Trophoblast cell (in vitro differentiated cells and primary cell): ENCODE data around the gene DUS3L.

ENCODE experiments used
- DNase-seq, 2 donors: peaks; one replicate each; pipeline ENCODE4 v3.0.0-alpha.2; 2016
- H2AFZ ChIP-seq: 2 replicates; pipeline ENCODE4 v1.6.1; 2013; ENCODE audit warnings: low read length, moderate library complexity, mild to moderate bottlenecking; ENCODE audit not compliant: insufficient read depth, poor library complexity
- H2AK5ac ChIP-seq: 2 replicates; pipeline ENCODE4 v1.6.1; 2013; ENCODE audit warnings: mild to moderate bottlenecking, low read length
- H2BK120ac ChIP-seq: 2 replicates; pipeline ENCODE4 v1.6.1; 2013; ENCODE audit warnings: low read length, mild to moderate bottlenecking, moderate library complexity; ENCODE audit not compliant: insufficient read depth, poor library complexity
- H2BK12ac ChIP-seq: 2 replicates; pipeline ENCODE4 v1.6.1; 2013; ENCODE audit warnings: mild to moderate bottlenecking, low read length, moderate library complexity
- H2BK5ac ChIP-seq: 2 replicates; pipeline ENCODE4 v1.6.1; 2013; ENCODE audit warnings: low read length, low read depth, moderate library complexity, mild to moderate bottlenecking; ENCODE audit not compliant: poor library complexity
- H3K14ac ChIP-seq: 2 replicates; pipeline ENCODE4 v1.6.1; 2013; ENCODE audit warnings: mild to moderate bottlenecking, low read length
- H3K18ac ChIP-seq: 2 replicates; pipeline ENCODE4 v1.6.1; 2013; ENCODE audit warnings: mild to moderate bottlenecking, low read length
- H3K23ac ChIP-seq: 2 replicates; pipeline ENCODE4 v1.6.1; 2013; ENCODE audit warnings: low read length
- H3K27ac ChIP-seq: 2 replicates; pipeline ENCODE4 v1.5.1; 2013; ENCODE audit warnings: low read depth, mild to moderate bottlenecking, inconsistent platforms, low read length, moderate library complexity
- H3K27me3 ChIP-seq: 2 replicates; pipeline ENCODE4 v1.6.1; 2013; ENCODE audit warnings: inconsistent platforms, mild to moderate bottlenecking, low read length, moderate library complexity; ENCODE audit not compliant: insufficient read depth
- H3K36me3 ChIP-seq, 2 experiments: 1 replicate in 1 of 2; 2 replicates in 1 of 2; pipeline ENCODE4 v1.6.1; 2013; ENCODE audit warnings: low read length in 2 of 2, mild to moderate bottlenecking in 2 of 2, moderate library complexity in 1 of 2; ENCODE audit not compliant: insufficient read depth in 2 of 2, control insufficient read depth in 1 of 2
- H3K4ac ChIP-seq: 2 replicates; pipeline ENCODE4 v1.6.1; 2013; ENCODE audit warnings: low read depth, mild to moderate bottlenecking, low read length, moderate library complexity
- H3K4me1 ChIP-seq, 2 experiments: 1 replicate in 1 of 2; 2 replicates in 1 of 2; pipeline ENCODE4 v1.6.1; 2013; ENCODE audit warnings: low read length in 2 of 2, mild to moderate bottlenecking in 2 of 2, moderate library complexity in 1 of 2; ENCODE audit not compliant: insufficient read depth in 2 of 2, control insufficient read depth in 1 of 2
- H3K4me2 ChIP-seq: 2 replicates; pipeline ENCODE4 v1.6.1; 2013; ENCODE audit warnings: inconsistent platforms, mild to moderate bottlenecking, low read length, moderate library complexity
- H3K4me3 ChIP-seq: 2 replicates; pipeline ENCODE4 v1.5.1; 2013; ENCODE audit warnings: mild to moderate bottlenecking, low read depth, low read length, inconsistent platforms
- H3K79me1 ChIP-seq: one replicate; pipeline ENCODE4 v1.6.1; 2013; ENCODE audit warnings: low read length
- H3K79me2 ChIP-seq: 2 replicates; pipeline ENCODE4 v1.6.1; 2013; ENCODE audit warnings: low read length, mild to moderate bottlenecking; ENCODE audit not compliant: control insufficient read depth, insufficient read depth, poor library complexity
- H3K9ac ChIP-seq: 2 replicates; pipeline ENCODE4 v1.6.1; 2013; ENCODE audit warnings: mild to moderate bottlenecking, low read length
- H3K9me3 ChIP-seq: 2 replicates; pipeline ENCODE4 v1.6.1; 2013; ENCODE audit warnings: low read depth, mild to moderate bottlenecking, control low read depth, inconsistent platforms, low read length; ENCODE audit not compliant: insufficient read depth
- H4K12ac ChIP-seq: 2 replicates; pipeline ENCODE4 v1.6.1; 2013; ENCODE audit warnings: low read depth, mild to moderate bottlenecking, low read length, moderate library complexity
- H4K8ac ChIP-seq: 2 replicates; pipeline ENCODE4 v1.6.1; 2013; ENCODE audit warnings: low read depth, mild to moderate bottlenecking, low read length, moderate library complexity
- H4K91ac ChIP-seq: one replicate; pipeline ENCODE4 v1.6.1; 2013; ENCODE audit warnings: low read depth, mild to moderate bottlenecking, low read length, moderate library complexity
- WGBS: extraction: QIAGEN DNeasy Blood & Tissue Kit; methylation state at CpG from one replicate; pipeline ENCODE4 v1.1.7; 2013; ENCODE audit warnings: missing lambda C conversion rate; ENCODE audit not compliant: insufficient read length, insufficient coverage; ENCODE audit errors: extremely low coverage; 5-methylcytosine and 5-hydroxymethylcytosine counted together

DUS3L gene

GRCh38 chr19:5787409-5788182 is 3.4 kb downstream of the DUS3L start:
- Histone ChIP-seq H2AK5ac (no peak overlapping the region), H3K4me3 (no peak overlapping the region), H3K79me2 (peaks cover 2% of the 10 kb centered on the region), H3K4me1 (peaks cover 3 to 6% of the 10 kb centered on the region in 2 experiments), H4K91ac (no peak overlapping the region), H4K8ac (no peak overlapping the region), H3K18ac (no peak overlapping the region), H3K9ac (no peak overlapping the region), H3K27me3 (no peaks in the 10 kb centered on the region), H2BK12ac (no peak overlapping the region), H3K36me3 (peaks cover 59 to 61% of the 10 kb centered on the region in 2 experiments), H3K23ac (no peak overlapping the region), H3K4me2 (no peak overlapping the region), H3K4ac (no peak overlapping the region), H3K27ac (no peak overlapping the region), H2AFZ (no peak overlapping the region), H3K9me3 (peaks cover 5% of the 10 kb centered on the region), H2BK120ac (no peak overlapping the region), H2BK5ac (no peak overlapping the region), H4K12ac (no peak overlapping the region), H3K79me1 (peaks cover 4% of the 10 kb centered on the region), H3K14ac (no peak overlapping the region)
- WGBS, result no CpG with 5 or more reads among the region's 39 CpGs
- DNase-seq, result no peak

DNA sequence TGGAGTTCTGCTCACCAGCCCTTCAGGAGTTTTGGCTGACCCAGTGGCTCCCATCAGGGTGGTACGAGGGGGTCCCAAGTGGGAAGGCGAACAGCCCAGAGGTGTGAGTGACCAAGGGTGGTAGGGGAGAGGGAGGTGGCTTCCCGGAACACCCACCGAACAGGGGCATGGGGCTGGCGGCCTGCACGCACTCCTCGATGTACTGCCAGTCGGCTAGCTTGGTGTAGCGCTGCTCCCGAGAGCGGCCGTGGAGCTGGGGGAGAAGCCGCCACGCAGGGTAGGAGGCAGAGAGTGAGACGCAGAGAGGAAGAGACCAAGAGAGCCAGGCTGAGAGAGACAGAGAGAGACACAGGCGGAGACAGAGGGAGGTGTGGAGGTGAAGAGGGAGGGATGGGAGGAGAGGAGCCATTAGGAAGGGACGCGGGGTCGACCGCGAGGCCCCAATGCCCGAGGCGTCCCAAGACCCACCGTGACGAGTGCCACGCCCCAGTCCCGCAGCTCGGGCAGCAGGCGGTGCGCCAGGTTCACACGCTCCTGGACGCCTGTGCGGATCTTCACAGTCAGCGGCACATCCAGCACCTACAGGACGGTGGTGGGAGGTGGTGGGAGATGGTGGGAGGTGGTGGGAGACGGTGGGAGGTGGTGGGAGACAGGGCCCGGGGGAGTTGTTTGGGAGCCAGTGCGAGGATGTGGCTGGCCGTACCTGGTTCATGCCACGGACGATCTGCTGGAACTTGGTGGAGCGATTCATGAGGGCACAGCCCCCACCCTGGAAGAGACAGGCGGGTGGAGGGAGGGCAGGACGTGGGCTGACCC is 4.2 kb downstream of the DUS3L start:
- Histone ChIP-seq H4K91ac (no peak overlapping the region), H2BK12ac (no peak overlapping the region), H2BK120ac (no peak overlapping the region), H3K36me3 (peaks cover 59 to 61% of the 10 kb centered on the region in 2 experiments), H3K9me3 (peaks cover 5% of the 10 kb centered on the region), H3K79me1 (peaks cover 4% of the 10 kb centered on the region), H3K14ac (no peak overlapping the region), H3K27me3 (no peaks in the 10 kb centered on the region), H3K4ac (no peak overlapping the region), H3K18ac (no peak overlapping the region), H2BK5ac (no peak overlapping the region), H3K4me1 (peaks cover 3 to 6% of the 10 kb centered on the region in 2 experiments), H2AK5ac (no peak overlapping the region), H2AFZ (no peak overlapping the region), H3K4me2 (no peak overlapping the region), H4K8ac (no peak overlapping the region), H4K12ac (no peak overlapping the region), H3K23ac (no peak overlapping the region), H3K79me2 (peaks cover 2% of the 10 kb centered on the region), H3K4me3 (no peak overlapping the region), H3K27ac (no peak overlapping the region), H3K9ac (no peak overlapping the region)
- no CpG with 5 or more reads among the region's 44 CpGs for WGBS
- DNase-seq, result no peak

- Histone ChIP-seq H3K14ac (no peak overlapping the region), H2AFZ (no peak overlapping the region), H3K79me2 (no peaks in the 10 kb centered on the region), H3K23ac (no peak overlapping the region), H2AK5ac (no peak overlapping the region), H4K8ac (no peak overlapping the region), H3K27ac (no peak overlapping the region), H2BK5ac (no peak overlapping the region), H3K36me3 (peaks cover 59 to 61% of the 10 kb centered on the region in 2 experiments), H3K79me1 (no peaks in the 10 kb centered on the region), H3K4me3 (no peak overlapping the region), H3K4ac (no peak overlapping the region), H2BK12ac (no peak overlapping the region), H4K91ac (no peak overlapping the region), H3K4me2 (no peak overlapping the region), H3K18ac (no peak overlapping the region), H3K9ac (no peak overlapping the region), H3K4me1 (peaks cover 3 to 6% of the 10 kb centered on the region in 2 experiments), H3K27me3 (no peaks in the 10 kb centered on the region), H2BK120ac (no peak overlapping the region), H3K9me3 (peaks cover 4% of the 10 kb centered on the region), H4K12ac (no peak overlapping the region)
- DNase-seq, result no peak
- no CpG with 5 or more reads among the region's 37 CpGs for WGBS
Measured at GRCh38 chr19:5785423-5785822, 5.5 kb downstream of the DUS3L start.

DNA sequence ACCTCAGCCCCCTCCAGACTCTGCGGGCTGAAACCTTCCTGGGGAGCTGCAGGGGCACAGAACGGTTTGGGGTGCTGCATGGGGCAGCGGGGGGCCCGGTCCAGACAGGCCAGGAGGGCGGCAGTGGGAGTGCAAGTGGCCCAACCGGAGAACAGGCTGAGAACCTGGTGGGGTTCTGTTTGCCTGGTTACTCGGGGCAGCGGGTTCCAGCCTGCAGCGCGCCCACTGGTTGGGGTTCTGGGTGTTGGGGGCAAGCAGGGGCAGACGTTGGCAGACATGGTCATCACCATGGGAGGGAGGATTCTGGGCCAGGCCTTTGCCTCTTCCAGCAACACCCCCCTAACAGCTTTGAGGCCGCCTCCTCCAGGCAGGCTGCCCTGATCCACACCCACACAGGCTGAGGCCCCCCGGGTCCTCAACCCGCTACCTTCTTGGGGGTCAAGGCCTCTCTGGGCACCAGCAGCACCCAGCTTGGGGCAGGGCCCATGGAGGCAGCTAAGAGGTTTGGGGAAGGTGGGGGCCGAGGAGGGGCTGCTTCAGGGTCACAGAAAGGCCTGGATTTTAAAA is 6.3 kb downstream of the DUS3L start, which contains the start of gene PRR22:
TSS of gene PRR22 (minus strand) at position 166 of the 567 bp plus-strand sequence. CDS start at position 80, 86 bp downstream.
- Histone ChIP-seq H2AFZ (no peak within 1 kb of the TSS), H3K4me3 (no peak within 1 kb of the TSS), H2BK12ac (no peak within 1 kb of the TSS), H2AK5ac (no peak within 1 kb of the TSS), H3K27ac (no peak within 1 kb of the TSS), H3K79me2 (no peaks in the 10 kb centered on the region), H4K12ac (no peak within 1 kb of the TSS), H3K14ac (no peak within 1 kb of the TSS), H3K36me3 (peaks cover 55 to 56% of the 10 kb centered on the region in 2 experiments), H3K79me1 (no peaks in the 10 kb centered on the region), H2BK120ac (no peak within 1 kb of the TSS), H3K9me3 (peaks cover 4% of the 10 kb centered on the region), H4K8ac (no peak within 1 kb of the TSS), H4K91ac (no peak within 1 kb of the TSS), H3K4ac (no peak within 1 kb of the TSS), H2BK5ac (no peak within 1 kb of the TSS), H3K9ac (no peak within 1 kb of the TSS), H3K18ac (no peak within 1 kb of the TSS), H3K27me3 (no peaks in the 10 kb centered on the region), H3K4me2 (no peak within 1 kb of the TSS), H3K4me1 (no peaks in the 10 kb centered on the region), H3K23ac (no peak within 1 kb of the TSS)
- DNase-seq, result no peak
- WGBS, result no CpG with 5 or more reads among the region's 15 CpGs
